Measurements from ENCODE around the gene UPF1. TPM values are rescaled to one million over a fixed set of nuclear protein-coding genes. Genes with fewer than 3 reads are reported as not detected.

Gene UPF1
- total RNA-seq, 1 donor from 2014 or later: 225 TPM

DNA sequence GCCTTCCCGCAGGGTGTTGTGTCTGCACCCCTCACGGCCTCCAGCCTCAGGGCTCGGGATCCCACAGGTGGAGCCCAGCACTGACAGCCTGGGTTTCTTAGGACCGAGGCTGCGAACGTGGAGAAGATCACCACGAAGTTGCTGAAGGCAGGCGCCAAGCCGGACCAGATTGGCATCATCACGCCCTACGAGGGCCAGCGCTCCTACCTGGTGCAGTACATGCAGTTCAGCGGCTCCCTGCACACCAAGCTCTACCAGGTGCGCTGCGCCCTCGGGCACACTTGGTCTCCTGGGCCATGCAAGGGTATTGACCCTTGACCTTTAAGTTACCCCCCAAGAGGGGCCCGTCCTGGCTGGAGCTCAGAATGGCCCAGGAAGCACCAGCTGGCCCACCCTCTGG, 29.0 kb downstream of the UPF1 start:
- Histone ChIP-seq H3K27ac (no peak overlapping the region), H3K4me3 (no peak overlapping the region), H3K27me3 (no peaks in the 10 kb centered on the region), H3K4me1 (no peaks in the 10 kb centered on the region), H3K36me3 (peaks cover 99 to 100% of the 10 kb centered on the region in 2 donors), H3K9me3 (no peaks in the 10 kb centered on the region)
- DNase-seq (ENCODE audit: low spot score in 2 of 2): no peak
- no peak for TF ChIP-seq CTCF (IDR thresholded peaks at IDR 0.05)
- intact Hi-C loops (cut with DNase I): no loop called here

GRCh38 chr19:18861235-18861634, 29.5 kb downstream of the UPF1 start:
- H3K27me3 ChIP-seq: no peaks in the 10 kb centered on the region
- intact Hi-C loops (cut with DNase I): no loop called here
- TF ChIP-seq CTCF (IDR thresholded peaks at IDR 0.05): no peak
- peaks cover 99 to 100% of the 10 kb centered on the region in 2 donors for H3K36me3 ChIP-seq
- H3K27ac ChIP-seq: no peak overlapping the region
- no peaks in the 10 kb centered on the region for H3K9me3 ChIP-seq
- H3K4me3 ChIP-seq: no peak overlapping the region
- H3K4me1 ChIP-seq: no peaks in the 10 kb centered on the region
- DNase-seq (ENCODE audit: low spot score in 2 of 2): no peak

- intact Hi-C loops (cut with DNase I): no loop called here
- TF ChIP-seq CTCF (IDR thresholded peaks at IDR 0.05): no peak
- Histone ChIP-seq H3K4me3 (no peak overlapping the region), H3K36me3 (peaks cover 96 to 100% of the 10 kb centered on the region in 2 donors), H3K27me3 (no peaks in the 10 kb centered on the region), H3K9me3 (no peaks in the 10 kb centered on the region), H3K4me1 (no peaks in the 10 kb centered on the region), H3K27ac (no peak overlapping the region)
- no peak for DNase-seq (ENCODE audit: low spot score in 2 of 2)
These were observed 30.2 kb downstream of the UPF1 start for GRCh38 chr19:18861917-18862316.

GRCh38 chr19:18862976-18863842, 31.4 kb downstream of the UPF1 start:
- H3K36me3 ChIP-seq: peaks cover 95 to 100% of the 10 kb centered on the region in 2 donors
- DNase-seq (ENCODE audit: low spot score in 2 of 2): no peak
- intact Hi-C loops (cut with DNase I): no loop called here

GRCh38 chr19:18863843-18864362, 32.1 kb downstream of the UPF1 start:
- peaks cover 91 to 93% of the 10 kb centered on the region in 2 donors for H3K36me3 ChIP-seq
- H3K9me3 ChIP-seq: no peaks in the 10 kb centered on the region
- H3K27ac ChIP-seq: no peak overlapping the region
- no peak for DNase-seq (ENCODE audit: low spot score in 2 of 2)
- intact Hi-C loops (cut with DNase I): no loop called here
- H3K4me3 ChIP-seq: no peak overlapping the region
- no peaks in the 10 kb centered on the region for H3K27me3 ChIP-seq
- H3K4me1 ChIP-seq: no peaks in the 10 kb centered on the region
- TF ChIP-seq CTCF (IDR thresholded peaks at IDR 0.05): no peak

More at GRCh38 chr19:18862976-18863842, 31.4 kb downstream of the UPF1 start:
- no peak for TF ChIP-seq CTCF (IDR thresholded peaks at IDR 0.05)
- H3K4me3 ChIP-seq: no peak overlapping the region
- no peak overlapping the region for H3K27ac ChIP-seq
- no peaks in the 10 kb centered on the region for H3K9me3 ChIP-seq
- no peaks in the 10 kb centered on the region for H3K27me3 ChIP-seq
- H3K4me1 ChIP-seq: no peaks in the 10 kb centered on the region

Measured in ascending aorta (tissue), 2 donors.